WTC11 (cell line): ENCODE measurements around the gene AGAP3. TPM values are rescaled to one million over a fixed set of nuclear protein-coding genes. Genes with fewer than 3 reads are reported as not detected.

ENCODE experiments used
- ATAC-seq: fragments of 200-7000 bp; cut with Tn5 transposase; 2 replicates; pipeline ENCODE4 v1.10.0; 2021; ENCODE audit warnings: mild to moderate bottlenecking, moderate library complexity
- CTCF ChIA-PET: fragments of 300-600 bp; sonication (Branson Sonifier 250); formaldehyde crosslinking; loops from one replicate; lab custom pipeline; 2021; ENCODE audit warnings: antibody characterized with exemption; lab: Charles Lee
- POLR2A ChIA-PET: fragments of 350-600 bp; sonication (Branson Sonifier 250); formaldehyde crosslinking; loops from one replicate; lab custom pipeline; 2021; ENCODE audit warnings: antibody characterized with exemption; lab: Charles Lee
- DNase-seq: peaks from one replicate; pipeline ENCODE4 v3.0.0; 2021; ENCODE audit warnings: low spot score
- H3K27ac Mint-ChIP-seq: 2 replicates; pipeline ENCODE4 v1.8.0; 2021; ENCODE audit warnings: mixed read lengths
- H3K27me3 Mint-ChIP-seq: 2 replicates; pipeline ENCODE4 v1.8.0; 2021; ENCODE audit warnings: low read depth, mild to moderate bottlenecking, moderate library complexity, mixed read lengths
- H3K36me3 Mint-ChIP-seq: 2 replicates; pipeline ENCODE4 v1.8.0; 2021; ENCODE audit warnings: mixed read lengths
- H3K4me1 Mint-ChIP-seq: 2 replicates; pipeline ENCODE4 v1.8.0; 2022; ENCODE audit warnings: mixed read lengths
- H3K4me3 Mint-ChIP-seq: 2 replicates; pipeline ENCODE4 v1.8.0; 2021; ENCODE audit warnings: mild to moderate bottlenecking, moderate library complexity, mixed read lengths
- H3K9me3 Mint-ChIP-seq: 2 replicates; pipeline ENCODE4 v1.8.0; 2021; ENCODE audit warnings: mixed read lengths
- CREM ChIP-seq: sonication (generic); formaldehyde crosslinking; IDR thresholded peaks from 2 replicates; pipeline ENCODE4 v1.8.1; 2022; ENCODE audit warnings: mild to moderate bottlenecking, missing genetic modification reagents, moderate library complexity
- EMX1 ChIP-seq: fragments of 250-450 bp; sonication (Bioruptor Pico); IDR thresholded peaks from 2 replicates; pipeline ENCODE4 v1.8.0; 2021; ENCODE audit warnings: mild to moderate bottlenecking
- FOXP1 ChIP-seq: sonication (generic); formaldehyde crosslinking; IDR thresholded peaks from 2 replicates; pipeline ENCODE4 v1.8.0; 2022; ENCODE audit warnings: missing genetic modification reagents, mild to moderate bottlenecking, moderate library complexity, borderline replicate concordance
- SMAD3 ChIP-seq: sonication (generic); formaldehyde crosslinking; IDR thresholded peaks from 2 replicates; pipeline ENCODE4 v1.8.0; 2022; ENCODE audit warnings: missing genetic modification reagents, mild to moderate bottlenecking, borderline replicate concordance
- ZNF232 ChIP-seq: sonication (generic); formaldehyde crosslinking; IDR thresholded peaks from 2 replicates; pipeline ENCODE4 v1.8.0; 2022; ENCODE audit warnings: mild to moderate bottlenecking, missing genetic modification reagents
- ZNF263 ChIP-seq: sonication (generic); formaldehyde crosslinking; IDR thresholded peaks from 2 replicates; pipeline ENCODE4 v1.8.1; 2022; ENCODE audit warnings: low read depth, mild to moderate bottlenecking, moderate library complexity, missing genetic modification reagents
- total RNA-seq: library from RNA; stranded (reverse); gene quantifications from 3 replicates; pipeline ENCODE4 v1.2.3, GENCODE V29; 2021
- TF ChIP-seq, protein P1 (sequence below): sonication (generic); formaldehyde crosslinking; IDR thresholded peaks from 2 replicates; pipeline ENCODE4 v1.8.0; 2023; ENCODE audit warnings: missing genetic modification reagents, mild to moderate bottlenecking, borderline replicate concordance
- TF ChIP-seq, protein P2 (sequence below): sonication (generic); formaldehyde crosslinking; IDR thresholded peaks from 2 replicates; pipeline ENCODE4 v1.8.0; 2022; ENCODE audit warnings: missing genetic modification reagents
- TF ChIP-seq, protein P3 (sequence below): sonication (generic); formaldehyde crosslinking; IDR thresholded peaks from 2 replicates; pipeline ENCODE4 v1.8.1; 2022; ENCODE audit warnings: low read depth, mild to moderate bottlenecking, moderate library complexity, missing genetic modification reagents, borderline replicate concordance

Gene AGAP3
- total RNA-seq, 1 experiment from 2014 or later = 163 TPM

DNA sequence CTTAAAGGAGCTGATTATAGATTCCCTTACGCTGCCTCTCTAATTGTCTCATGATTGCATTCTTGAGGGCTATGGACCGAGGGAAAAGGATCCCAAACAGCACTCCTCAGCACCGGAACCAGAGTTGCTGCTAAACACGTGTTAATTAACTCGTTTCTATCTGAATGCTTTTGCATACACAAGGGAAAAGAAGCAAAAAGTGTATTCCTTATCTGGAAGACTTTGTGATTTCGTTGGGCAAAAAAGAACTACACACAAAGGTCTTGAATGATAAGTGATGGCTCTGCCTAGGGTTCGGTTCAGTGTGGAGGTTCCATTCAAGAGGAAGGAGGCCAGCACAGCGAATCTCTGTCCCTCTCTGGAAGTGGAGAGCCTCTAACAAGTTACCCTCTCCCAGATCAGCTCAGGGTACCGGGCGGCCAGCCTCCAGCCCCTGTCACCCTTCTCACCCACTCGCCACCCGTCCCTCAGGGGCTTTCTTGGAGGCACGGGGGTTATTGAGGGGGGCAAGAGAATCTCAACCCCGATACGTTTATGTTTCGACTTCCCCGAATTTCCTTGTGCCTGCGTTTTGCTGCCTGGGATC lies 27.4 kb upstream of the AGAP3 start (continued):
- TF ChIP-seq, protein P1, sequence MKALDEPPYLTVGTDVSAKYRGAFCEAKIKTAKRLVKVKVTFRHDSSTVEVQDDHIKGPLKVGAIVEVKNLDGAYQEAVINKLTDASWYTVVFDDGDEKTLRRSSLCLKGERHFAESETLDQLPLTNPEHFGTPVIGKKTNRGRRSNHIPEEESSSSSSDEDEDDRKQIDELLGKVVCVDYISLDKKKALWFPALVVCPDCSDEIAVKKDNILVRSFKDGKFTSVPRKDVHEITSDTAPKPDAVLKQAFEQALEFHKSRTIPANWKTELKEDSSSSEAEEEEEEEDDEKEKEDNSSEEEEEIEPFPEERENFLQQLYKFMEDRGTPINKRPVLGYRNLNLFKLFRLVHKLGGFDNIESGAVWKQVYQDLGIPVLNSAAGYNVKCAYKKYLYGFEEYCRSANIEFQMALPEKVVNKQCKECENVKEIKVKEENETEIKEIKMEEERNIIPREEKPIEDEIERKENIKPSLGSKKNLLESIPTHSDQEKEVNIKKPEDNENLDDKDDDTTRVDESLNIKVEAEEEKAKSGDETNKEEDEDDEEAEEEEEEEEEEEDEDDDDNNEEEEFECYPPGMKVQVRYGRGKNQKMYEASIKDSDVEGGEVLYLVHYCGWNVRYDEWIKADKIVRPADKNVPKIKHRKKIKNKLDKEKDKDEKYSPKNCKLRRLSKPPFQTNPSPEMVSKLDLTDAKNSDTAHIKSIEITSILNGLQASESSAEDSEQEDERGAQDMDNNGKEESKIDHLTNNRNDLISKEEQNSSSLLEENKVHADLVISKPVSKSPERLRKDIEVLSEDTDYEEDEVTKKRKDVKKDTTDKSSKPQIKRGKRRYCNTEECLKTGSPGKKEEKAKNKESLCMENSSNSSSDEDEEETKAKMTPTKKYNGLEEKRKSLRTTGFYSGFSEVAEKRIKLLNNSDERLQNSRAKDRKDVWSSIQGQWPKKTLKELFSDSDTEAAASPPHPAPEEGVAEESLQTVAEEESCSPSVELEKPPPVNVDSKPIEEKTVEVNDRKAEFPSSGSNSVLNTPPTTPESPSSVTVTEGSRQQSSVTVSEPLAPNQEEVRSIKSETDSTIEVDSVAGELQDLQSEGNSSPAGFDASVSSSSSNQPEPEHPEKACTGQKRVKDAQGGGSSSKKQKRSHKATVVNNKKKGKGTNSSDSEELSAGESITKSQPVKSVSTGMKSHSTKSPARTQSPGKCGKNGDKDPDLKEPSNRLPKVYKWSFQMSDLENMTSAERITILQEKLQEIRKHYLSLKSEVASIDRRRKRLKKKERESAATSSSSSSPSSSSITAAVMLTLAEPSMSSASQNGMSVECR (CRISPR knock-in tag) = no peak
- no peak for TF ChIP-seq SMAD3 (CRISPR knock-in tag)

DNA sequence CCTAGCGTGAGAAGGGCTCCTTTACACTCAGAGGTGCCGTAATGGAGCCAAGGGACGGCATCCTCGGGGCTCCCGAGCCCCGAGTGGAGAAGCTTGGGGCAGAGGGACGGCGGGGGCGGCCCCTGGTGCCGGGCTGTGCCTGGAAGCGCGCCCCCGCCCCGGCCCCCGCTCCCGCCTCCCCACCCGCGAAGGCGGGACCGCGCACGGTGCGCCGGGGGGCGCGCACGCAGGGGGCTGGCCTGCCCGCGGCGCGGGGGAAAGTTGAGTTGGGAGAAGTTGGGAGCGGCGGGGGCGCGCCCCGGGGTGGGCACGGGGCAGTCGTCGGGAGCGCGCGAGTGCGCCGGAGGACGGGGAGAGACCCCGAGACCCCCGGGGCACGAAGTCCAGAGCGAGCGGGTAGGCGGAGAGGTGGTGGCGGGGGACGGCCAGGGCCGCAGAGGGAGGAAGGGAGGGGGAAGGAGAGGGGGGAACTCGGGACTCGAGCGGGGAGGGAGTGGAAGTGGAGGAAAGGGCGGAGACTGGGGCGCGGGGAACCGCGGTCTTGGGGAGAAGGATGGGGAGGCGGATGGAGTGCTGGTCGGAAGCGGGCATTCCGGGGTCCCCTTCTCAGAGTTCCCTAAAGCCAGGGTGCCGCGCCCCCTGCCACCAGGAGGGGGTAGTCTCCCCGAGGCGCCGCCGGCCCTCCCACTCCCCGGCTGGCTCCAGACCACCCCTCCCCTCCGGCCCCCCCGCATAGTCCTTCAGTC lies 26.7 kb upstream of the AGAP3 start, which contains the start of gene SLC4A2:
Gene SLC4A2 (plus strand): TSS at position 223 of the 746 bp plus-strand sequence. CDS start 2,399 bp downstream, outside the sequence.
- DNase-seq = peak; percentile 76
- peaks cover 43% of the 10 kb centered on the region for H3K4me1 Mint-ChIP-seq
- no peaks in the 10 kb centered on the region for H3K9me3 Mint-ChIP-seq
- TF ChIP-seq, protein P2, sequence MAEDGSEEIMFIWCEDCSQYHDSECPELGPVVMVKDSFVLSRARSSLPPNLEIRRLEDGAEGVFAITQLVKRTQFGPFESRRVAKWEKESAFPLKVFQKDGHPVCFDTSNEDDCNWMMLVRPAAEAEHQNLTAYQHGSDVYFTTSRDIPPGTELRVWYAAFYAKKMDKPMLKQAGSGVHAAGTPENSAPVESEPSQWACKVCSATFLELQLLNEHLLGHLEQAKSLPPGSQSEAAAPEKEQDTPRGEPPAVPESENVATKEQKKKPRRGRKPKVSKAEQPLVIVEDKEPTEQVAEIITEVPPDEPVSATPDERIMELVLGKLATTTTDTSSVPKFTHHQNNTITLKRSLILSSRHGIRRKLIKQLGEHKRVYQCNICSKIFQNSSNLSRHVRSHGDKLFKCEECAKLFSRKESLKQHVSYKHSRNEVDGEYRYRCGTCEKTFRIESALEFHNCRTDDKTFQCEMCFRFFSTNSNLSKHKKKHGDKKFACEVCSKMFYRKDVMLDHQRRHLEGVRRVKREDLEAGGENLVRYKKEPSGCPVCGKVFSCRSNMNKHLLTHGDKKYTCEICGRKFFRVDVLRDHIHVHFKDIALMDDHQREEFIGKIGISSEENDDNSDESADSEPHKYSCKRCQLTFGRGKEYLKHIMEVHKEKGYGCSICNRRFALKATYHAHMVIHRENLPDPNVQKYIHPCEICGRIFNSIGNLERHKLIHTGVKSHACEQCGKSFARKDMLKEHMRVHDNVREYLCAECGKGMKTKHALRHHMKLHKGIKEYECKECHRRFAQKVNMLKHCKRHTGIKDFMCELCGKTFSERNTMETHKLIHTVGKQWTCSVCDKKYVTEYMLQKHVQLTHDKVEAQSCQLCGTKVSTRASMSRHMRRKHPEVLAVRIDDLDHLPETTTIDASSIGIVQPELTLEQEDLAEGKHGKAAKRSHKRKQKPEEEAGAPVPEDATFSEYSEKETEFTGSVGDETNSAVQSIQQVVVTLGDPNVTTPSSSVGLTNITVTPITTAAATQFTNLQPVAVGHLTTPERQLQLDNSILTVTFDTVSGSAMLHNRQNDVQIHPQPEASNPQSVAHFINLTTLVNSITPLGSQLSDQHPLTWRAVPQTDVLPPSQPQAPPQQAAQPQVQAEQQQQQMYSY (CRISPR knock-in tag) = no peak
- TF ChIP-seq, protein P3, sequence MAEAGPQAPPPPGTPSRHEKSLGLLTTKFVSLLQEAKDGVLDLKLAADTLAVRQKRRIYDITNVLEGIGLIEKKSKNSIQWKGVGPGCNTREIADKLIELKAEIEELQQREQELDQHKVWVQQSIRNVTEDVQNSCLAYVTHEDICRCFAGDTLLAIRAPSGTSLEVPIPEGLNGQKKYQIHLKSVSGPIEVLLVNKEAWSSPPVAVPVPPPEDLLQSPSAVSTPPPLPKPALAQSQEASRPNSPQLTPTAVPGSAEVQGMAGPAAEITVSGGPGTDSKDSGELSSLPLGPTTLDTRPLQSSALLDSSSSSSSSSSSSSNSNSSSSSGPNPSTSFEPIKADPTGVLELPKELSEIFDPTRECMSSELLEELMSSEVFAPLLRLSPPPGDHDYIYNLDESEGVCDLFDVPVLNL = no peak; the same call in 1 of the 2 replicates
- no peak for TF ChIP-seq EMX1 (CRISPR knock-in tag)
- 0 out of 2 replicates have a peak, but pooled peaks have one; percentile 16 for TF ChIP-seq FOXP1 (CRISPR knock-in tag)
- CTCF ChIA-PET = interaction anchor here (1.0 to 3.5 kb wide), 8 partner anchors 8 to 97 kb away, joined by 3 to 12 read pairs (median 6); partner anchors contain the start of gene FASTK
- POLR2A ChIA-PET = interaction anchor here (1.1 kb wide), 1 partner anchor 21 kb away, joined by 3 read pairs; the partner anchor contains the start of gene FASTK
- H3K27ac Mint-ChIP-seq = peak within 1 kb of the TSS; percentile 93
- no peaks in the 10 kb centered on the region; the same call in 1 of the 2 replicates for H3K36me3 Mint-ChIP-seq
- no peak for ATAC-seq
- H3K4me3 Mint-ChIP-seq = peak within 1 kb of the TSS; percentile 98
- peaks cover 7% of the 10 kb centered on the region for H3K27me3 Mint-ChIP-seq

DNA sequence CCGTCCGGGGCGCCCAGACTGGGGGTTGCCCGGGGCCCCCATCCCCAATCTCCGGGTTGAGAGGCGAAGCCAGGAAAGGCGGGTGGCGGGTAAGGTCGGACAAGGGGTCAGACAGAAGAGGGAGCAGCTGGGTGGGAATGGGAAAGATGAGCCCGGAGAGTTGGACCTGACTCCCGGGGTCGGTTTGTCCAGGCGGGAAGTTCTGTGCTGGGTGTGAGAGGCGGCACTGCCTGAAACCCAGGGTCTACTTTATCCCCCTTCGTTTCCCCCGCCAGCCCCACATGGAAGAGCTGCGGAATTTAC lies 26.2 kb upstream of the AGAP3 start:
- Mint-ChIP-seq H3K4me3 (peak overlapping the region; percentile 83), H3K27ac (no peak overlapping the region), H3K4me1 (peaks cover 43% of the 10 kb centered on the region), H3K27me3 (peaks cover 7% of the 10 kb centered on the region), H3K36me3 (no peaks in the 10 kb centered on the region; the same call in 1 of the 2 replicates), H3K9me3 (no peaks in the 10 kb centered on the region)
- ATAC-seq (no peak), DNase-seq (peak; percentile 36)
- 0 out of 2 replicates have a peak, but pooled peaks have one; percentile 20 for TF ChIP-seq ZNF263
- TF ChIP-seq CREM (CRISPR knock-in tag) = 0 out of 2 replicates have a peak, but pooled peaks have one; percentile 39
- TF ChIP-seq ZNF232 (CRISPR knock-in tag) = no peak
- POLR2A ChIA-PET = no interaction called here
- CTCF ChIA-PET = interaction anchor here (0.8 to 3.5 kb wide), 6 partner anchors 9 to 51 kb away, joined by 3 to 12 read pairs (median 6); partner anchors contain the start of gene FASTK
